ENCODE results near the gene ADORA2B. TPM values are rescaled to one million over a fixed set of nuclear protein-coding genes. Genes with fewer than 3 reads are reported as not detected.

ADORA2B gene
- total RNA-seq, 2 experiments from 2014 or later = not detected

GRCh38 chr17:15999974-16000827 lies 55.3 kb downstream of the ADORA2B start:
- no peaks in the 10 kb centered on the region for H3K9me2 ChIP-seq (ENCODE audit: insufficient read depth, low read length)
- H3K27ac ChIP-seq (ENCODE audit: low read depth, low read length, poor library complexity, severe bottlenecking) = peak overlapping the region; percentile 85
- peaks cover 18% of the 10 kb centered on the region for H3K9me3 ChIP-seq (ENCODE audit: low read length)
- POLR2A ChIA-PET = interaction anchor here (0.7 to 1.5 kb wide), 4 partner anchors 9 to 187 kb away, joined by 3 read pairs; no protein-coding TSS in a partner anchor
- H3K4me1 ChIP-seq (ENCODE audit: insufficient read depth, low read length, poor library complexity, severe bottlenecking) = peaks cover 14% of the 10 kb centered on the region
- CTCF ChIA-PET (ENCODE audit: unreplicated experiment) = no interaction called here
- H3K79me2 ChIP-seq (ENCODE audit: insufficient read depth, low read depth, low read length) = peaks cover 30% of the 10 kb centered on the region
- intact Hi-C loops (cut with micrococcal nuclease; ENCODE audit: unreplicated experiment) = loop anchor here (2.0 kb wide), 2 partner anchors 537 to 743 kb away; no protein-coding TSS in a partner anchor
- peak; percentile 55 for DNase-seq (ENCODE audit: low spot score)
- H4K20me1 ChIP-seq (ENCODE audit: insufficient read depth, low read length) = peaks cover 9% of the 10 kb centered on the region; the same call in 1 of the 2 replicates
- H3K4me3 ChIP-seq (ENCODE audit: low read depth, low read length, poor library complexity, severe bottlenecking) = peak overlapping the region; percentile 94
- H3K36me3 ChIP-seq (ENCODE audit: insufficient read depth, low read length) = peaks cover 62% of the 10 kb centered on the region
- peak overlapping the region; percentile 59 for H2AFZ ChIP-seq (ENCODE audit: low read length)
- BruUV-seq (replicated peaks) = no TSS peak
- H3K4me2 ChIP-seq (ENCODE audit: low read length) = peak overlapping the region; percentile 88
- TF ChIP-seq CTCF (conservative IDR thresholded peaks at IDR 0.05; ENCODE audit: low read length) (0 out of 2 replicates have a peak, but pooled peaks have one; percentile 36), EZH2phosphoT487 (IDR thresholded peaks at IDR 0.05; ENCODE audit: borderline replicate concordance, low read depth, low read length) (no peak)

DNA sequence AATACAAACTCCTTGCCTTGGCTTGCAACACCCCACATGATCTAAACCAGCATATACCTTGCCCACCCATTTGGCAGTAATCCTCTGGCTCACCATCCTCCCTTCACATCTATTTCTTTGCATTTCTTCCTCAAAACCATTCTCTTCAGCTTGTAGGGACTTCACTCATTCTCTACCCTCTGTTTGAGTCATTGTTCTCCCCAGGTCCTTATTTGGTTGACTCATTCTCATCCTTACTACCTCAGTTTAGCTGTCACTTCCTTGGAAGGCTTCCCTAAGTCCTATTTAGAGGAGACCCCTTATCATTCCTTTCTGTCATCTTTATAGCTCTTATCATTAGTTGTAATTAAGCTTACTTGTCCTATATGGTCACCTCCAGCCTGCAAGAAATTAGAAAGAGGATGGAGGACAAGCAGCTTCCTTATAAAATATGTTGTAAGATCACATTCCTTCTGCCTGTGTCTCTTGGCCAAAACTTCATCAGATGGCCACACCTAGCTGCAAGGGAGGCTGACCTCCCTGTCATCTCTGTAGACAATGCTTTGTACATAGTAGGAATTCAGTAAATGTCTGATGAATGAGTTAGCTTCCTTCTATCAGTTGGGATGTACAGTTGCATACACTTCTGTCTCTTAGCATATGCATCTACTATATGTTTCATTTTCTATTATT lies 56.4 kb downstream of the ADORA2B start:
- CTCF ChIA-PET (ENCODE audit: unreplicated experiment) = no interaction called here
- peak; percentile 16 for DNase-seq (ENCODE audit: low spot score)
- H3K9me2 ChIP-seq (ENCODE audit: insufficient read depth, low read length) = no peaks in the 10 kb centered on the region
- H3K4me2 ChIP-seq (ENCODE audit: low read length) = peak overlapping the region; percentile 88
- H3K4me1 ChIP-seq (ENCODE audit: insufficient read depth, low read length, poor library complexity, severe bottlenecking) = peaks cover 14% of the 10 kb centered on the region
- peaks cover 30% of the 10 kb centered on the region for H3K79me2 ChIP-seq (ENCODE audit: insufficient read depth, low read depth, low read length)
- TF ChIP-seq EZH2phosphoT487 (IDR thresholded peaks at IDR 0.05; ENCODE audit: borderline replicate concordance, low read depth, low read length) (no peak), CTCF (conservative IDR thresholded peaks at IDR 0.05; ENCODE audit: low read length) (no peak)
- peak overlapping the region; percentile 94 for H3K4me3 ChIP-seq (ENCODE audit: low read depth, low read length, poor library complexity, severe bottlenecking)
- no peak overlapping the region for H2AFZ ChIP-seq (ENCODE audit: low read length)
- intact Hi-C loops (cut with micrococcal nuclease; ENCODE audit: unreplicated experiment) = no loop called here
- H3K9me3 ChIP-seq (ENCODE audit: low read length) = peaks cover 18% of the 10 kb centered on the region
- H4K20me1 ChIP-seq (ENCODE audit: insufficient read depth, low read length) = peaks cover 9% of the 10 kb centered on the region; the same call in 1 of the 2 replicates
- H3K27ac ChIP-seq (ENCODE audit: low read depth, low read length, poor library complexity, severe bottlenecking) = no peak overlapping the region
- H3K36me3 ChIP-seq (ENCODE audit: insufficient read depth, low read length) = peaks cover 72% of the 10 kb centered on the region
- POLR2A ChIA-PET = interaction anchor here (0.5 to 1.5 kb wide), 5 partner anchors 8 to 81 kb away, joined by 3 to 4 read pairs (median 3); no protein-coding TSS in a partner anchor
- no TSS peak for BruUV-seq (replicated peaks)
